Heart left ventricle (tissue), 13 donors: ENCODE data around the gene FXYD7.

ENCODE experiments used
- CTCF ChIP-seq, 12 donors: fragments of 200-600 bp; sonication (generic) in 4 of 12; IDR thresholded peaks; one replicate each; pipeline versions ENCODE4 v1.5.0 to v1.8.0; 2018 to 2022; ENCODE audit warnings: antibody characterized with exemption in 12 of 12, mild to moderate bottlenecking in 5 of 12
- POLR2A ChIP-seq, 2 donors: fragments of 450-650 bp; IDR thresholded peaks; one replicate each; pipeline ENCODE4 v1.6.1; 2017; ENCODE audit warnings: antibody characterized with exemption in 2 of 2, mild to moderate bottlenecking in 2 of 2, moderate library complexity in 2 of 2
- donor health status: ischemic (EF 13 %, LVEDD 7.1; RV severe dilation, severe dysfunction).
- donor health status: DM: no; HTN: yes; CAD: no.
- donor health status: DM: no; HTN: no; CAD: no.
- donor health status: ischemic (EF 25% LVEDD 6.9; RV normal size, moderate dysfunction).
- donor health status: ischemic (EF 25% LVEDD 5.7; RV mildly dilated, moderate dysfunction).
- donor health status: ischemic (EF 35%, LVEDD 5.7; RV mildly dilated, moderate dysfunction).
- donor health status: nonischemic (EF 11% LVEDD 7.7; RV severe dilation, severe dysfunction).
- donor health status: DM: yes; HTN: yes; CAD: no.
- donor health status: PGD.
- donor health status: ischemic (EF 29% LVEDD 5.4; RV normal size, mild dysfunction).
- donor health status: nonischemic (EF 23%, LVEDD 6.1; RV moderate dilation, normal function).

GRCh38 chr19:35160629-35161433 is 17.8 kb downstream of the FXYD7 start:
- TF ChIP-seq CTCF (IDR thresholded peaks at IDR 0.05) = no peak
- no peak for TF ChIP-seq POLR2A (IDR thresholded peaks at IDR 0.05)
